Fibroblast of lung (primary cell): ENCODE measurements around the gene GBF1. TPM values are rescaled to one million over a fixed set of nuclear protein-coding genes. Genes with fewer than 3 reads are reported as not detected.

Source experiments
- DNase-seq, 2 donors: peaks; one replicate each; pipeline versions ENCODE4 v3.0.0 to v3.0.0-alpha.2; 2010; ENCODE audit warnings: low read depth in 2 of 2
- H2AFZ ChIP-seq: 2 replicates; pipeline ENCODE4 v1.5.1; 2012; ENCODE audit warnings: low read length, control low read depth, inconsistent platforms
- H3K27ac ChIP-seq: 2 replicates; pipeline ENCODE4 v1.5.1; 2011; ENCODE audit warnings: low read length, control low read depth; ENCODE audit not compliant: insufficient read depth
- H3K27me3 ChIP-seq: 2 replicates; pipeline ENCODE4 v1.5.1; 2011; ENCODE audit warnings: mild to moderate bottlenecking, low read length; ENCODE audit not compliant: control insufficient read depth, insufficient read depth
- H3K36me3 ChIP-seq: 2 replicates; pipeline ENCODE4 v1.5.1; 2011; ENCODE audit warnings: low read length; ENCODE audit not compliant: control insufficient read depth, insufficient read depth
- H3K4me1 ChIP-seq: 2 replicates; pipeline ENCODE4 v1.5.1; 2011; ENCODE audit warnings: low read length; ENCODE audit not compliant: control insufficient read depth, insufficient read depth; ENCODE audit errors: extremely low read depth
- H3K4me2 ChIP-seq: 2 replicates; pipeline ENCODE4 v1.5.1; 2011; ENCODE audit warnings: low read length, control low read depth; ENCODE audit not compliant: insufficient read depth; ENCODE audit errors: extremely low read depth
- H3K4me3 ChIP-seq, 4 experiments: fragments of 200-600 bp in 1 of 4; sonication (generic) in 1 of 4; replicated peaks in 1 of 4; 2 replicates each; pipeline ENCODE4 v1.5.1; 2011 to 2016; ENCODE audit warnings: low read length in 4 of 4, low read depth in 3 of 4, mild to moderate bottlenecking in 3 of 4, control low read depth in 2 of 4, inconsistent platforms in 1 of 4, mixed read lengths in 1 of 4; ENCODE audit not compliant: insufficient read depth in 1 of 4; ENCODE audit errors: control extremely low read depth in 1 of 4
- H3K79me2 ChIP-seq: 2 replicates; pipeline ENCODE4 v1.5.1; 2012; ENCODE audit warnings: mild to moderate bottlenecking, low read length, inconsistent platforms; ENCODE audit not compliant: control insufficient read depth, insufficient read depth
- H3K9ac ChIP-seq: 2 replicates; pipeline ENCODE4 v1.5.1; 2011; ENCODE audit warnings: mild to moderate bottlenecking, low read length, control low read depth; ENCODE audit not compliant: insufficient read depth
- H3K9me3 ChIP-seq: 2 replicates; pipeline ENCODE4 v1.5.1; 2012; ENCODE audit warnings: low read depth, low read length; ENCODE audit not compliant: control insufficient read depth, insufficient read depth
- H4K20me1 ChIP-seq: 2 replicates; pipeline ENCODE4 v1.5.1; 2011; ENCODE audit warnings: low read length; ENCODE audit not compliant: control insufficient read depth, insufficient read depth; ENCODE audit errors: extremely low read depth
- EZH2 ChIP-seq: IDR thresholded peaks from 2 replicates; pipeline ENCODE4 v1.5.1; 2012; ENCODE audit warnings: low read length, control low read depth, mild to moderate bottlenecking; ENCODE audit errors: missing control alignments
- polyA plus RNA-seq, 2 donors: library from polyadenylated mRNA; depleted of rRNA in 1 of 2; stranded (reverse) in 1 of 2; unstranded in 1 of 2; fragments of >200 nt; gene quantifications; 2 replicates each; pipeline ENCODE4 v1.2.1, GENCODE V29; 2011 to 2012; ENCODE audit warnings: missing spikeins in 1 of 2
- total RNA-seq: library from RNA; depleted of rRNA; stranded (reverse); fragments of >200 nt; gene quantifications from 2 replicates; pipeline ENCODE4 v1.2.1, GENCODE V29; 2014
- TF ChIP-seq, protein P1 (sequence below), 2 donors: IDR thresholded peaks in 1 of 2; conservative IDR thresholded peaks in 1 of 2; 1 replicate in 1 of 2; 2 replicates in 1 of 2; pipeline ENCODE4 v1.5.1; 2011 to 2012; ENCODE audit warnings: low read length in 2 of 2, control low read depth in 1 of 2, inconsistent platforms in 1 of 2, low read depth in 1 of 2, mild to moderate bottlenecking in 1 of 2

Gene GBF1
- total and polyA plus RNA-seq, 2 donors (not counting 1 experiment from before 2014, with no cell fraction given), result 24.1 to 24.6 TPM

DNA sequence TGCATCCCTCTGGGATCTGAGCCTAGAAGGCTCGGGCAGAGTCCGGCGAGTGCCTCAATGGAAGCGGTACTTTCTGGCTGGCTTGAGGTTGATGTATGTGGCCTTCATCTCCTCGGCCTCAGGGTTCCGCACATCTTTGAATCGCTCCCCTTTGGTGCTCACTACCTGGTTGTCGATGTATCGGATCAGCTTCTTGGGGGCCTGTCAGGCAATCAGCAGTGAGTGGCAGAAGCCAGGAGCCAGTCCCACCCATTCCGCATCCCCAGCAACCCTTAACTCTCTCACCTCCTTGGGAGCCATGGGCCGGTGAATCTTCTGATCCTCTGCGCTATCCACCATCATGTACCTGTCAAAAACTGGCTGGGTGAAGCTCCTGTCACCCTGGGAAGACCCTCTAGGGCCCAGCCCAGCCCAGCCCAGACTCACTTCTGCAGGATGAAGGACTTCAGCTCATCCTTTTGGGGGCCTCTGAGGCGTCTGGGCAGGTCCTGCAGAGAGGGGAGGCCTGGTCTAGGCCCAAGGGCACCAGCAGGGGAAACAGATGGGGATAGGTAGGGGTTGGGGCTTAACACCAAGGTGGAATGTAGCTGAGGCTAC lies 178.1 kb downstream of the GBF1 start:
- H3K4me2 ChIP-seq, result no peak overlapping the region
- DNase-seq, result no peak
- H3K4me1 ChIP-seq, result peaks cover 24% of the 10 kb centered on the region
- peaks cover 7% of the 10 kb centered on the region for H3K27me3 ChIP-seq
- H3K36me3 ChIP-seq, result peaks cover 11% of the 10 kb centered on the region
- no peak for TF ChIP-seq EZH2
- TF ChIP-seq, protein P1, sequence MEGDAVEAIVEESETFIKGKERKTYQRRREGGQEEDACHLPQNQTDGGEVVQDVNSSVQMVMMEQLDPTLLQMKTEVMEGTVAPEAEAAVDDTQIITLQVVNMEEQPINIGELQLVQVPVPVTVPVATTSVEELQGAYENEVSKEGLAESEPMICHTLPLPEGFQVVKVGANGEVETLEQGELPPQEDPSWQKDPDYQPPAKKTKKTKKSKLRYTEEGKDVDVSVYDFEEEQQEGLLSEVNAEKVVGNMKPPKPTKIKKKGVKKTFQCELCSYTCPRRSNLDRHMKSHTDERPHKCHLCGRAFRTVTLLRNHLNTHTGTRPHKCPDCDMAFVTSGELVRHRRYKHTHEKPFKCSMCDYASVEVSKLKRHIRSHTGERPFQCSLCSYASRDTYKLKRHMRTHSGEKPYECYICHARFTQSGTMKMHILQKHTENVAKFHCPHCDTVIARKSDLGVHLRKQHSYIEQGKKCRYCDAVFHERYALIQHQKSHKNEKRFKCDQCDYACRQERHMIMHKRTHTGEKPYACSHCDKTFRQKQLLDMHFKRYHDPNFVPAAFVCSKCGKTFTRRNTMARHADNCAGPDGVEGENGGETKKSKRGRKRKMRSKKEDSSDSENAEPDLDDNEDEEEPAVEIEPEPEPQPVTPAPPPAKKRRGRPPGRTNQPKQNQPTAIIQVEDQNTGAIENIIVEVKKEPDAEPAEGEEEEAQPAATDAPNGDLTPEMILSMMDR (conservative IDR thresholded peaks at IDR 0.05 in 1 of 2, IDR thresholded peaks at IDR 0.05 in 1 of 2; ENCODE audit: low read depth in 1 of 2, low read length in 2 of 2), result no peak
- no peak overlapping the region for H3K4me3 ChIP-seq
- H3K79me2 ChIP-seq, result peaks cover 3% of the 10 kb centered on the region
- no peaks in the 10 kb centered on the region for H3K9me3 ChIP-seq
- H2AFZ ChIP-seq, result no peak overlapping the region
- peaks cover 2% of the 10 kb centered on the region for H4K20me1 ChIP-seq
- no peak overlapping the region for H3K9ac ChIP-seq
- H3K27ac ChIP-seq, result no peak overlapping the region

DNA sequence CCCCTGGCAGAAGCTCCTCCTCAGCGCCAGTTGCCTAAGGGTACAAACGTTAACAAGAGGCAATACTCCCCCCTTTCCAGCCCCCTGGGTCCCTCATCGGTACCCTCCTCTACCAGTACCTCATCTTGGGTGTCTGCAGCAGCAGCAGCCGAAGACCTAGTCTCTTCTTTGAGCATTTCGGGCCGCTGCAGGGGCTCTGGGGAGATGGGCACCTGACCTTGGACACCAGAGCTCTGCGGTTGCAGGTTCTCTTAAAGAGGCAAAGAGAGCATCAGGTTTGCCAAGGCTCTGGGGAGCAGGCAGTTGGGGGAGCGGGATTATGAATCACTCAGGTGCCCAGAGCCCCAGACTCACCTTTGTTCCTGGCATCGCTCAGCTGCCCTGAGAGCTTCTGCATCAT lies 178.8 kb downstream of the GBF1 start:
- Histone ChIP-seq H3K4me3 (no peak overlapping the region), H4K20me1 (peaks cover 2% of the 10 kb centered on the region), H3K27me3 (peaks cover 3% of the 10 kb centered on the region), H3K4me2 (no peak overlapping the region), H3K4me1 (peaks cover 24% of the 10 kb centered on the region), H3K36me3 (peaks cover 11% of the 10 kb centered on the region), H3K9ac (no peak overlapping the region), H3K79me2 (peaks cover 3% of the 10 kb centered on the region), H2AFZ (no peak overlapping the region), H3K9me3 (no peaks in the 10 kb centered on the region), H3K27ac (no peak overlapping the region)
- TF ChIP-seq, protein P1 (conservative IDR thresholded peaks at IDR 0.05 in 1 of 2, IDR thresholded peaks at IDR 0.05 in 1 of 2; ENCODE audit: low read depth in 1 of 2, low read length in 2 of 2), result no peak
- no peak for TF ChIP-seq EZH2
- no peak for DNase-seq

DNA sequence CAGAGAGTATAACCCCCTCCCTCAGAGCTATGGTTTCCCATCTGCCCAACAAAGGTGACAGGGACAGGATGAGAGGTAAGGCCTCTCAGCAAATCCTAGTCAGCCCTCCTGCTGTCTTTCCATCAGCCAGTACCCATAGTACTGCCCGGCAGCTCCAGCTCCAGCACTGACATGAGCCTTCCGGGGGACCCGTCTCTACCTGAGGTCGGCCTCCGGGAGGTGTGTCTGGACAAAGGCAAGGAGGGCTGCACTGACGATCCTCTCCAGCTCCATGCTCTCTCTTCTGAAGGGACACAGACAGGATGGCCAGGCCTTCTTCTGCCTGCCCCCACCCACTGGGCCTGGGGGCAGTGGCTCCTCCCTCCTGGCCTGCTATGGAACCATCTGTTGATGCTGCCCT lies 179.6 kb downstream of the GBF1 start:
- no peak overlapping the region for H3K4me2 ChIP-seq
- no peak for TF ChIP-seq EZH2
- TF ChIP-seq, protein P1 (conservative IDR thresholded peaks at IDR 0.05 in 1 of 2, IDR thresholded peaks at IDR 0.05 in 1 of 2; ENCODE audit: low read depth in 1 of 2, low read length in 2 of 2), result no peak
- DNase-seq, result no peak

More for the DNA sequence above, 179.6 kb downstream of the GBF1 start:
- Histone ChIP-seq H3K4me3 (no peak overlapping the region), H2AFZ (no peak overlapping the region), H3K79me2 (peaks cover 3% of the 10 kb centered on the region), H4K20me1 (peaks cover 2% of the 10 kb centered on the region), H3K27ac (no peak overlapping the region), H3K27me3 (no peaks in the 10 kb centered on the region), H3K36me3 (peaks cover 11% of the 10 kb centered on the region), H3K9ac (no peak overlapping the region), H3K4me1 (peaks cover 20% of the 10 kb centered on the region), H3K9me3 (no peaks in the 10 kb centered on the region)
